GM23338 (cell line): Measurements from ENCODE around the gene SREBF2. TPM values are rescaled to one million over a fixed set of nuclear protein-coding genes. Genes with fewer than 3 reads are reported as not detected.

Source experiments
- ATAC-seq: fragments of 200-7000 bp; cut with Tn5 transposase; 3 replicates; pipeline ENCODE4 v1.9.1; 2020
- DNase-seq: peaks from one replicate; pipeline ENCODE4 v3.0.0-alpha.2; 2015; ENCODE audit warnings: low spot score
- H2AFZ ChIP-seq: fragments of 200-600 bp; sonication (generic); 2 replicates; pipeline ENCODE4 v1.8.0; 2016; ENCODE audit warnings: antibody characterized with exemption, mild to moderate bottlenecking, moderate library complexity
- H3F3A ChIP-seq: fragments of 200-600 bp; sonication (generic); replicated peaks from 2 replicates; pipeline ENCODE4 v1.8.0; 2017; ENCODE audit warnings: antibody characterized with exemption, mixed run types, low read depth
- H3K27ac ChIP-seq: fragments of 200-600 bp; sonication (generic); 2 replicates; pipeline ENCODE4 v1.6.1; 2016; ENCODE audit warnings: low read depth
- H3K27me3 ChIP-seq: fragments of 200-600 bp; sonication (generic); 2 replicates; pipeline ENCODE4 v1.8.0; 2016; ENCODE audit warnings: mild to moderate bottlenecking, mixed run types, moderate library complexity; ENCODE audit not compliant: insufficient read depth
- H3K36me3 ChIP-seq: fragments of 200-600 bp; sonication (generic); 2 replicates; pipeline ENCODE4 v1.8.0; 2016; ENCODE audit warnings: mild to moderate bottlenecking; ENCODE audit not compliant: insufficient read depth
- H3K4me1 ChIP-seq: fragments of 200-600 bp; sonication (generic); 2 replicates; pipeline ENCODE4 v1.8.0; 2016; ENCODE audit warnings: mild to moderate bottlenecking, moderate library complexity; ENCODE audit not compliant: insufficient read depth
- H3K4me2 ChIP-seq: fragments of 200-600 bp; sonication (generic); 2 replicates; pipeline ENCODE4 v1.7.1; 2017; ENCODE audit warnings: mixed run types
- H3K4me3 ChIP-seq: fragments of 200-600 bp; sonication (generic); 2 replicates; pipeline ENCODE4 v1.6.1; 2016; ENCODE audit warnings: mixed run types
- H3K79me2 ChIP-seq: fragments of 200-600 bp; sonication (generic); replicated peaks from 2 replicates; pipeline ENCODE4 v1.8.0; 2017; ENCODE audit warnings: mild to moderate bottlenecking; ENCODE audit not compliant: insufficient read depth
- H3K9me2 ChIP-seq: fragments of 200-600 bp; sonication (generic); 2 replicates; pipeline ENCODE4 v1.8.0; 2017; ENCODE audit not compliant: insufficient read depth
- H4K20me1 ChIP-seq: fragments of 200-600 bp; sonication (generic); replicated peaks from 2 replicates; pipeline ENCODE4 v1.8.0; 2017; ENCODE audit warnings: mild to moderate bottlenecking; ENCODE audit not compliant: insufficient read depth
- H3K27ac Mint-ChIP-seq: 2 replicates; pipeline ENCODE4 v1.8.0; 2020; ENCODE audit warnings: inconsistent platforms, mild to moderate bottlenecking, moderate library complexity, mixed read lengths
- H3K27me3 Mint-ChIP-seq: 3 replicates; pipeline ENCODE4 v1.8.0; 2022; ENCODE audit warnings: low read depth, mild to moderate bottlenecking, moderate library complexity, mixed read lengths, inconsistent platforms; ENCODE audit not compliant: insufficient read depth, poor library complexity
- H3K36me3 Mint-ChIP-seq: 3 replicates; pipeline ENCODE4 v1.8.0; 2021; ENCODE audit warnings: low read depth, mild to moderate bottlenecking, inconsistent platforms, moderate library complexity, mixed read lengths
- H3K4me1 Mint-ChIP-seq: 3 replicates; pipeline ENCODE4 v1.8.0; 2020; ENCODE audit warnings: mild to moderate bottlenecking, inconsistent platforms, mixed read lengths
- H3K4me3 Mint-ChIP-seq: 3 replicates; pipeline ENCODE4 v1.8.0; 2021; ENCODE audit warnings: moderate library complexity, mild to moderate bottlenecking, inconsistent platforms, mixed read lengths
- H3K9me3 Mint-ChIP-seq: 3 replicates; pipeline ENCODE4 v1.8.0; 2020; ENCODE audit warnings: moderate library complexity, mild to moderate bottlenecking, inconsistent platforms, mixed read lengths
- CREB1 ChIP-seq: fragments of 250-450 bp; sonication (Bioruptor Pico); IDR thresholded peaks from 2 replicates; pipeline ENCODE4 v1.5.0; 2020; ENCODE audit warnings: low read depth, mild to moderate bottlenecking, moderate library complexity
- CTCF ChIP-seq, 2 experiments: fragments of 200-600 bp in 1 of 2; sonication (generic) in 1 of 2; conservative IDR thresholded peaks; 2 replicates each; pipeline versions ENCODE4 v1.5.1 to v1.6.1; 2016 to 2017; ENCODE audit warnings: antibody characterized with exemption in 2 of 2, low read depth in 2 of 2, mild to moderate bottlenecking in 2 of 2, moderate library complexity in 1 of 2
- EZH2phosphoT487 ChIP-seq: fragments of 200-600 bp; sonication (generic); IDR thresholded peaks from one replicate; pipeline ENCODE4 v1.8.1; 2018; ENCODE audit warnings: antibody characterized with exemption; ENCODE audit not compliant: unreplicated experiment
- JUNB ChIP-seq: IDR thresholded peaks from one replicate; pipeline ENCODE4 v1.6.1; 2016; ENCODE audit warnings: antibody characterized with exemption; ENCODE audit not compliant: unreplicated experiment
- NANOG ChIP-seq: IDR thresholded peaks from 2 replicates; pipeline ENCODE4 v1.6.1; 2016; ENCODE audit warnings: antibody characterized with exemption, borderline replicate concordance
- POLR2AphosphoS5 ChIP-seq: IDR thresholded peaks from 2 replicates; pipeline ENCODE4 v1.6.1; 2016; ENCODE audit warnings: antibody characterized with exemption, low read depth
- REST ChIP-seq: IDR thresholded peaks from one replicate; pipeline ENCODE4 v1.6.1; 2018; ENCODE audit warnings: antibody characterized with exemption; ENCODE audit not compliant: unreplicated experiment
- STAT1 ChIP-seq: IDR thresholded peaks from one replicate; pipeline ENCODE4 v1.6.1; 2016; ENCODE audit warnings: antibody characterized with exemption; ENCODE audit not compliant: unreplicated experiment
- ZNF331 ChIP-seq: fragments of 250-450 bp; sonication (Bioruptor Pico); IDR thresholded peaks from 2 replicates; pipeline ENCODE4 v1.5.0; 2020; ENCODE audit warnings: low read depth, mild to moderate bottlenecking, moderate library complexity
- ZNF462 ChIP-seq: fragments of 250-450 bp; sonication (Bioruptor Pico); IDR thresholded peaks from 2 replicates; pipeline ENCODE4 v1.5.0; 2020; ENCODE audit warnings: mild to moderate bottlenecking, moderate library complexity
- polyA plus RNA-seq: library from polyadenylated mRNA; unstranded; fragments of >200 nt; fragmentation: Nextera tagmentation; extraction: Ambion mirVana; gene quantifications from 2 replicates; pipeline ENCODE4 v1.2.1, GENCODE V29; 2016
- total RNA-seq: library from RNA; depleted of rRNA; stranded (reverse); fragments of >200 nt; shearing (Covaris generic); gene quantifications from 2 replicates; pipeline ENCODE4 v1.2.3, GENCODE V29; 2014

SREBF2 gene
- total and polyA plus RNA-seq, 2 experiments from 2014 or later: 48.7 to 163 TPM

GRCh38 chr22:41929418-41929810 is 96.5 kb downstream of the SREBF2 start (continued):
- TF ChIP-seq ZNF462 (CRISPR knock-in tag): no peak
- no peak for TF ChIP-seq ZNF331
- no peak for TF ChIP-seq JUNB
- no peak for TF ChIP-seq NANOG

GRCh38 chr22:41931701-41932269 is 98.9 kb downstream of the SREBF2 start:
- peaks cover 22% of the 10 kb centered on the region for H3K27me3 ChIP-seq
- TF ChIP-seq ZNF331 (no peak), JUNB (no peak), POLR2AphosphoS5 (no peak), EZH2phosphoT487 (no peak), REST (no peak), CTCF (conservative IDR thresholded peaks at IDR 0.05; ENCODE audit: low read depth in 2 of 2) (no peak), STAT1 (no peak), CREB1 (CRISPR knock-in tag) (no peak)

More at GRCh38 chr22:41931701-41932269, 98.9 kb downstream of the SREBF2 start:
- H3K27ac Mint-ChIP-seq: no peak overlapping the region
- Histone ChIP-seq H2AFZ (no peak overlapping the region), H3K9me2 (no peaks in the 10 kb centered on the region), H3K4me1 (no peaks in the 10 kb centered on the region; the same call in none of the 2 replicates), H3K4me3 (no peak overlapping the region), H3K27ac (no peak overlapping the region), H3K4me2 (no peak overlapping the region), H4K20me1 (peaks cover 10% of the 10 kb centered on the region), H3K36me3 (no peaks in the 10 kb centered on the region), H3K79me2 (no peaks in the 10 kb centered on the region), H3F3A (peaks cover 8% of the 10 kb centered on the region; the same call in 1 of the 2 replicates)
- ATAC-seq (no peak), DNase-seq (no peak)
- H3K36me3 Mint-ChIP-seq: peaks cover 8% of the 10 kb centered on the region; the same call in 2 of the 3 replicates
- no peaks in the 10 kb centered on the region; the same call in 2 of the 3 replicates for H3K9me3 Mint-ChIP-seq
- peaks cover 45% of the 10 kb centered on the region for H3K27me3 Mint-ChIP-seq
- H3K4me3 Mint-ChIP-seq: no peak overlapping the region
- peaks cover 10% of the 10 kb centered on the region for H3K4me1 Mint-ChIP-seq
